ENCODE measurements around the gene MINDY4. TPM values are rescaled to one million over a fixed set of nuclear protein-coding genes. Genes with fewer than 3 reads are reported as not detected.
A peak's percentile ranks its signal among the peaks of the same experiment; 100 is the strongest.

MINDY4 gene
- total and polyA plus RNA-seq, 2 donors (not counting 1 experiment from before 2014, with no cell fraction given): 0.12 to 1.1 TPM

- CTCF ChIA-PET: interaction anchor here (0.7 to 4.4 kb wide), 20 partner anchors 9 to 863 kb away, joined by 3 to 22 read pairs (median 4); partner anchors contain the start of gene INMT
These were observed 30.6 kb upstream of the MINDY4 start for GRCh38 chr7:30740417-30741181.

More at GRCh38 chr7:30740417-30741181, 30.6 kb upstream of the MINDY4 start:
- Histone ChIP-seq H3K79me2 (ENCODE audit: control insufficient read depth, insufficient read depth, low read length) (no peaks in the 10 kb centered on the region), H2AFZ (ENCODE audit: insufficient read depth, low read depth, low read length, poor library complexity, severe bottlenecking) (no peak overlapping the region), H3K9ac (ENCODE audit: low read length) (no peak overlapping the region), H3K27me3 (replicated peaks in 1 of 4; ENCODE audit: control extremely low read depth in 1 of 4, control insufficient read depth in 3 of 4, insufficient read depth in 4 of 4, low read length in 3 of 4) (peaks cover 0 to 7% (median 0%) of the 10 kb centered on the region in 4 experiments), H3K4me3 (ENCODE audit: control extremely low read depth in 1 of 5, extremely low read depth in 1 of 5, insufficient read depth in 1 of 5, low read depth in 2 of 5, low read length in 4 of 5) (no peak overlapping the region), H3K4me1 (ENCODE audit: control insufficient read depth in 2 of 2, insufficient read depth in 2 of 2, low read length in 2 of 2) (no peaks in the 10 kb centered on the region), H4K20me1 (ENCODE audit: control insufficient read depth, insufficient read depth, low read length, poor library complexity, severe bottlenecking) (no peaks in the 10 kb centered on the region), H3K36me3 (replicated peaks in 1 of 2; ENCODE audit: control extremely low read depth in 1 of 2, control insufficient read depth in 1 of 2, extremely low read depth in 1 of 2, insufficient read depth in 2 of 2, low read length in 1 of 2) (no peaks in the 10 kb centered on the region), H3K4me2 (replicated peaks; ENCODE audit: low read depth, low read length, poor library complexity, severe bottlenecking) (no peak overlapping the region), H3K9me3 (ENCODE audit: control extremely low read depth in 1 of 3, control insufficient read depth in 2 of 3, insufficient read depth in 1 of 3, low read length in 2 of 3) (peaks cover 0 to 2% (median 0%) of the 10 kb centered on the region in 3 donors), H3K27ac (ENCODE audit: low read length in 2 of 2) (no peak overlapping the region)
- Mint-ChIP-seq H3K9me3 (ENCODE audit: insufficient read depth) (no peaks in the 10 kb centered on the region), H3K4me3 (no peak overlapping the region), H3K27me3 (peaks cover 16% of the 10 kb centered on the region), H3K4me1 (peaks cover 4% of the 10 kb centered on the region), H3K27ac (no peak overlapping the region)
- 52% methylated on average over 14 of the region's 14 CpGs for WGBS (ENCODE audit: insufficient coverage)
- intact Hi-C loops (cut with micrococcal nuclease): no loop called here
- POLR2A ChIA-PET: no interaction called here
- DNase-seq: peak; percentile 65
- ATAC-seq (ENCODE audit: low read depth): peak; percentile 54
- peak; percentile 99 for TF ChIP-seq CTCF (IDR thresholded peaks at IDR 0.05)
- TF ChIP-seq EZH2 (IDR thresholded peaks at IDR 0.05; ENCODE audit: borderline replicate concordance, insufficient read depth, low read depth, low read length, poor library complexity, severe bottlenecking): no peak
